Endothelial cell of umbilical vein (primary cell): ENCODE results near the gene B4GALNT3. TPM values are rescaled to one million over a fixed set of nuclear protein-coding genes. Genes with fewer than 3 reads are reported as not detected.

Experiments
- BruUV-seq: library from RNA; stranded (reverse); fragments of 400-500 nt; replicated peaks from 2 replicates; lab custom pipeline; 2021; lab: Mats Ljungman, UMichigan
- CTCF ChIA-PET: fragments of 300-600, 350-600 bp; sonication (Branson Sonifier 250); formaldehyde crosslinking; loops from one replicate; lab custom pipeline; 2021; ENCODE audit warnings: antibody characterized with exemption, inconsistent platforms; lab: Charles Lee
- POLR2A ChIA-PET: fragments of 300-600, 350-600 bp; sonication (Branson Sonifier 250); formaldehyde crosslinking; loops from one replicate; lab custom pipeline; 2021; ENCODE audit warnings: antibody characterized with exemption, inconsistent platforms; lab: Charles Lee
- DNase-seq: peaks from one replicate; pipeline ENCODE4 v3.0.0-alpha.2; 2011; ENCODE audit warnings: low read depth, low spot score
- FAIRE-seq: peaks from 2 replicates; lab custom pipeline; 2011; peaks lifted over from hg19 to GRCh38; lab: Jason Lieb, UNC
- H2AFZ ChIP-seq: 2 replicates; pipeline ENCODE4 v1.6.0; 2012; ENCODE audit warnings: low read depth, low read length, control low read depth, inconsistent platforms
- H3K27ac ChIP-seq: 2 replicates; pipeline ENCODE4 v1.5.1; 2011; ENCODE audit warnings: low read depth, mild to moderate bottlenecking, control low read depth, low read length, moderate library complexity; ENCODE audit not compliant: insufficient read depth
- H3K27me3 ChIP-seq, 2 experiments: 2 replicates each; pipeline versions ENCODE4 v1.6.0 to v1.6.1; 2011; ENCODE audit warnings: low read length in 2 of 2, mixed read lengths in 1 of 2; ENCODE audit not compliant: control insufficient read depth in 2 of 2, insufficient read depth in 2 of 2
- H3K36me3 ChIP-seq, 2 experiments: 2 replicates in 1 of 2; 3 replicates in 1 of 2; pipeline ENCODE4 v1.5.1; 2011; ENCODE audit warnings: low read length in 2 of 2, mild to moderate bottlenecking in 1 of 2, moderate library complexity in 1 of 2; ENCODE audit not compliant: control insufficient read depth in 2 of 2, insufficient read depth in 2 of 2; ENCODE audit errors: extremely low read depth in 1 of 2
- H3K4me1 ChIP-seq: 3 replicates; pipeline ENCODE4 v1.5.1; 2011; ENCODE audit warnings: mild to moderate bottlenecking, low read length; ENCODE audit not compliant: control insufficient read depth, insufficient read depth; ENCODE audit errors: extremely low read depth
- H3K4me2 ChIP-seq: 2 replicates; pipeline ENCODE4 v1.6.1; 2011; ENCODE audit warnings: low read length, control low read depth, mixed read lengths; ENCODE audit not compliant: insufficient read depth
- H3K4me3 ChIP-seq, 3 experiments: fragments of 200-600 bp in 1 of 3; sonication (generic), shearing (Covaris generic) in 1 of 3; replicated peaks in 1 of 3; 2 replicates each; pipeline ENCODE4 v1.5.1; 2011 to 2016; ENCODE audit warnings: control low read depth in 3 of 3, low read length in 3 of 3, mild to moderate bottlenecking in 2 of 3, inconsistent platforms in 1 of 3, low read depth in 1 of 3, moderate library complexity in 1 of 3; ENCODE audit not compliant: insufficient read depth in 1 of 3
- H3K79me2 ChIP-seq: 2 replicates; pipeline ENCODE4 v1.6.0; 2012; ENCODE audit warnings: low read length, inconsistent platforms; ENCODE audit not compliant: control insufficient read depth, insufficient read depth
- H3K9ac ChIP-seq: replicated peaks from 2 replicates; pipeline ENCODE3; 2011; ENCODE audit warnings: low read length, control low read depth; ENCODE audit not compliant: insufficient read depth; ENCODE audit errors: extremely low read depth
- H3K9me1 ChIP-seq: replicated peaks from 3 replicates; pipeline ENCODE4 v1.6.0; 2011; ENCODE audit warnings: mild to moderate bottlenecking, low read length; ENCODE audit not compliant: control insufficient read depth, insufficient read depth; ENCODE audit errors: extremely low read depth
- H3K9me3 ChIP-seq: replicated peaks from 2 replicates; pipeline ENCODE4 v1.5.1; 2012; ENCODE audit warnings: low read length, inconsistent platforms; ENCODE audit not compliant: control insufficient read depth, insufficient read depth
- H4K20me1 ChIP-seq: replicated peaks from 2 replicates; pipeline ENCODE3; 2011; ENCODE audit warnings: mild to moderate bottlenecking, low read length; ENCODE audit not compliant: control insufficient read depth, insufficient read depth; ENCODE audit errors: extremely low read depth
- CTCF ChIP-seq, 2 donors: IDR thresholded peaks; 1 replicate in 1 of 2; 2 replicates in 1 of 2; pipeline ENCODE4 v1.5.1; 2011; ENCODE audit warnings: low read length in 2 of 2, mild to moderate bottlenecking in 2 of 2, moderate library complexity in 2 of 2, control low read depth in 1 of 2, inconsistent platforms in 1 of 2, low read depth in 1 of 2; ENCODE audit not compliant: insufficient read depth in 1 of 2; ENCODE audit errors: extremely low read depth in 1 of 2
- EZH2 ChIP-seq: IDR thresholded peaks from 2 replicates; pipeline ENCODE4 v1.6.1; 2012; ENCODE audit warnings: borderline replicate concordance, low read depth, mild to moderate bottlenecking, moderate library complexity, low read length, inconsistent platforms; ENCODE audit not compliant: severe bottlenecking
- FOS ChIP-seq: IDR thresholded peaks from 2 replicates; pipeline ENCODE4 v1.6.1; 2011; ENCODE audit warnings: mild to moderate bottlenecking, low read length, moderate library complexity, borderline replicate concordance; ENCODE audit not compliant: insufficient read depth
- GATA2 ChIP-seq: IDR thresholded peaks from 2 replicates; pipeline ENCODE4 v1.7.0; 2011; ENCODE audit warnings: low read depth, mild to moderate bottlenecking, moderate library complexity, mixed read lengths, low read length; ENCODE audit not compliant: insufficient read length, insufficient read depth
- JUN ChIP-seq: IDR thresholded peaks from 2 replicates; pipeline ENCODE4 v1.6.1; 2011; ENCODE audit warnings: borderline replicate concordance, low read depth; ENCODE audit not compliant: insufficient read length, insufficient read depth
- MAX ChIP-seq: IDR thresholded peaks from 2 replicates; pipeline ENCODE4 v1.6.1; 2011; ENCODE audit not compliant: insufficient read depth, insufficient read length
- MYC ChIP-seq: IDR thresholded peaks from one replicate; pipeline ENCODE4 v1.6.1; 2011; ENCODE audit warnings: mild to moderate bottlenecking, low read depth, low read length
- POLR2A ChIP-seq: IDR thresholded peaks from 2 replicates; pipeline ENCODE4 v1.6.1; 2012; ENCODE audit warnings: low read depth, mild to moderate bottlenecking, control low read depth, low read length
- POLR2AphosphoS5 ChIP-seq: IDR thresholded peaks from 2 replicates; pipeline ENCODE4 v1.6.1; 2012; ENCODE audit warnings: low read depth, mild to moderate bottlenecking, control low read depth, low read length, moderate library complexity; ENCODE audit not compliant: insufficient read depth
- dilution Hi-C: fragments of 300-500 bp; cut with MboI; formaldehyde crosslinking; loops from one replicate; pipeline ENCODE4 v1.15.0; 2019; ENCODE audit warnings: low sequenced_read_pairs; ENCODE audit not compliant: extremely low pct_ligation_motif_present
- intact Hi-C: fragments of 100-400 bp; cut with micrococcal nuclease; formaldehyde crosslinking; loops from one replicate; pipeline ENCODE4 v1.10.0; 2022
- polyA plus RNA-seq, 4 experiments: library from polyadenylated mRNA; depleted of rRNA in 3 of 4; stranded (reverse) in 3 of 4; unstranded in 1 of 4; fragments of >200 nt; gene quantifications; 2 replicates each; pipeline versions ENCODE4 v1.2.1 to v1.2.3, GENCODE V29; 2011 to 2012; ENCODE audit warnings: missing spikeins in 1 of 4
- total RNA-seq: library from RNA; stranded (reverse); gene quantifications from 2 replicates; pipeline ENCODE4 v1.2.3, GENCODE V29; 2021

B4GALNT3 gene
- total and polyA plus RNA-seq, 2 donors (not counting 3 experiments of a cell fraction or from before 2014, with no cell fraction given): 0.07 TPM; not detected in 1

GRCh38 chr12:508145-508544 lies 48.4 kb downstream of the B4GALNT3 start:
- H3K79me2 ChIP-seq: no peaks in the 10 kb centered on the region
- no peaks in the 10 kb centered on the region for H3K9me3 ChIP-seq
- no peaks in the 10 kb centered on the region for H3K36me3 ChIP-seq
- H3K4me2 ChIP-seq: no peak overlapping the region
- H3K9me1 ChIP-seq: no peaks in the 10 kb centered on the region
- dilution Hi-C loops (no loop called here), intact Hi-C loops (no loop called here)
- peaks cover 0 to 6% of the 10 kb centered on the region in 2 experiments for H3K27me3 ChIP-seq
- H2AFZ ChIP-seq: no peak overlapping the region
- BruUV-seq: no TSS peak
- H4K20me1 ChIP-seq: no peaks in the 10 kb centered on the region
- DNase-seq (no peak), FAIRE-seq (no peak)
- H3K4me3 ChIP-seq: no peak overlapping the region
- no peak for TF ChIP-seq EZH2
- no peak for TF ChIP-seq POLR2AphosphoS5
- TF ChIP-seq MAX: no peak
- no peak for TF ChIP-seq CTCF (IDR thresholded peaks at IDR 0.05; ENCODE audit: extremely low read depth in 1 of 2, insufficient read depth in 1 of 2, low read depth in 1 of 2, low read length in 2 of 2)
- TF ChIP-seq FOS: no peak
- no peak for TF ChIP-seq JUN
- no peak for TF ChIP-seq POLR2A
- TF ChIP-seq MYC: no peak
- no peak for TF ChIP-seq GATA2
- POLR2A ChIA-PET: no interaction called here
- H3K4me1 ChIP-seq: peaks cover 22% of the 10 kb centered on the region
- H3K27ac ChIP-seq: no peak overlapping the region
- CTCF ChIA-PET: interaction anchor here (1.0 kb wide), 1 partner anchor 67 kb away, joined by 3 read pairs; no protein-coding TSS in a partner anchor
- H3K9ac ChIP-seq: no peak overlapping the region
